ENCODE results near the gene POLR2E. TPM values are rescaled to one million over a fixed set of nuclear protein-coding genes. Genes with fewer than 3 reads are reported as not detected.

Gene POLR2E
- total RNA-seq, 2 experiments from 2014 or later, result 45.8 to 49.0 TPM

DNA sequence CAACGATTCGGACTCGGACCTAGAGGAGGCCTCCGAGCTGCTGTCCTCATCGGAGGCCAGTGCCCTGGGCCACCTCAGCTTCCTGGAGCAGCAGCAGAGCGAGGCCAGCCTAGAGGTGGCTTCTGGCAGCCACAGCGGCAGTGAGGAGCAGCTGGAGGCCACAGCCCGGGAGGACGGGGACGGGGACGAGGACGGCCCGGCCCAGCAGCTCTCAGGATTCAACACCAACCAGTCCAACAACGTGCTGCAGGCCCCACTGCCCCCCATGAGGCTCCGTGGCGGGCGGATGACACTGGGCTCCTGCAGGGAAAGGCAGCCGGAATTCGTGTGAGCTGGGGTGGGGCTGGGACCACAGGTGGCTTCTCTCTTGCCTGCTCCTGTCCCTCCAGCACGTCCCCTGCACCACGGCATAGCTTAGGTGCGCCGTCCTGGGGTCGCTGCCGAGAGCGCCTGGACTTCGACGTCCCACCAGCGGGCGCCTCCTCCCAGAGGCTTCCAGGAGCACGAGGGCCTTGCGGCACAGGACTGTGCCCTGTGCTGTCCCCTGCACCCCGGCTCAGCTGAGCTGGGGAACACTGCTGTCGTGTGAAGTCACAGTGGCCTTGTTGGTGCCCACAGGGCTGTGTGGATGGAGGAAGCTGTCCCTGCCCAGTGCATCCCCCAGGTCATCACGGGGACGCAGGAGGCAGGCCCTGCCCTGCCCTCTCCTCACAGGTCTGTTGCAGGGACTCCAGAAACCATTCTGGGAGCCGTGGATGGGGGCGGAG is 9.3 kb downstream of the POLR2E start:
- peaks cover 89% of the 10 kb centered on the region for H3K36me3 ChIP-seq (ENCODE audit: insufficient read depth, low read length)
- H3K27ac ChIP-seq (ENCODE audit: low read depth in 1 of 2, low read length in 2 of 2), result peak overlapping the region in 1 of 2 donors; percentile 46
- H3K4me1 Mint-ChIP-seq (ENCODE audit: low read depth), result peaks cover 40% of the 10 kb centered on the region

DNA sequence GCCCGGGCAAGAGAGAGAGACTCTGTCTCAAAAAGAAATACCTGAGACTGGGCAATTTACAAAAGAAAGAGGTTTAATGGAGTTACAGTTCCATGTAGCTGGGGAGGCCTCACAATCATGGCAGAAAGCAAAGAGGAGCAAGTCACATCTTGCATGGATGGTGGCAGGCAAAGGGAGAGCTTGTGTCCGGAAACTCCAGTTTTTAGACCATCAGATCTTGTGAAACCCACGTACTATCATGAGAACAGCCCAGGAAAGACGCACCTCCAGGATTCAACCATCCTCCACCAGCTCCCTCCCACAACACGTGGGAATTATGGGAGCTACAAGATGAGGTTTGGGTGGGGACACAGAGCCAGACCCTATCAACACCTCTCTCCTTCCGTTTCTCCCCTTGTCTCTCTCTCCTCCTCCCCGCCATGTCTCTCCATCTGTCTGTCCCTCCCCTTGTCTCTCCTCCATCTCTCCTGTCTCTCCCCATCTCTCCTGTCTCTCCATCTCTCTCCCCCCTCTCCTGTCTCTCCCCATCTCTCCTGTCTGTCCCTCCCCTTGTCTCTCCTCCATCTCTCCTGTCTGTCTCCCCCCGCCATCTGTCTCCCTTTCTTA is 10.0 kb downstream of the POLR2E start:
- Mint-ChIP-seq H3K27ac (peak overlapping the region; percentile 78), H3K4me3 (peak overlapping the region; percentile 50), H3K9me3 (no peaks in the 10 kb centered on the region), H3K4me1 (ENCODE audit: low read depth) (peaks cover 45% of the 10 kb centered on the region), H3K36me3 (ENCODE audit: low read depth) (peaks cover 78% of the 10 kb centered on the region), H3K27me3 (no peaks in the 10 kb centered on the region)
- ATAC-seq (ENCODE audit: poor library complexity) (no peak), DNase-seq (no peak)
- peaks cover 93% of the 10 kb centered on the region for H3K36me3 ChIP-seq (ENCODE audit: insufficient read depth, low read length)
- intact Hi-C loops (cut with DNase I, micrococcal nuclease), result no loop called here
- CTCF ChIA-PET, result interaction anchor here (0.5 to 6.5 kb wide), 4 partner anchors 9 to 315 kb away, joined by 4 to 42 read pairs (median 5); partner anchors contain the start of gene ARHGAP45
- TF ChIP-seq, protein P1, sequence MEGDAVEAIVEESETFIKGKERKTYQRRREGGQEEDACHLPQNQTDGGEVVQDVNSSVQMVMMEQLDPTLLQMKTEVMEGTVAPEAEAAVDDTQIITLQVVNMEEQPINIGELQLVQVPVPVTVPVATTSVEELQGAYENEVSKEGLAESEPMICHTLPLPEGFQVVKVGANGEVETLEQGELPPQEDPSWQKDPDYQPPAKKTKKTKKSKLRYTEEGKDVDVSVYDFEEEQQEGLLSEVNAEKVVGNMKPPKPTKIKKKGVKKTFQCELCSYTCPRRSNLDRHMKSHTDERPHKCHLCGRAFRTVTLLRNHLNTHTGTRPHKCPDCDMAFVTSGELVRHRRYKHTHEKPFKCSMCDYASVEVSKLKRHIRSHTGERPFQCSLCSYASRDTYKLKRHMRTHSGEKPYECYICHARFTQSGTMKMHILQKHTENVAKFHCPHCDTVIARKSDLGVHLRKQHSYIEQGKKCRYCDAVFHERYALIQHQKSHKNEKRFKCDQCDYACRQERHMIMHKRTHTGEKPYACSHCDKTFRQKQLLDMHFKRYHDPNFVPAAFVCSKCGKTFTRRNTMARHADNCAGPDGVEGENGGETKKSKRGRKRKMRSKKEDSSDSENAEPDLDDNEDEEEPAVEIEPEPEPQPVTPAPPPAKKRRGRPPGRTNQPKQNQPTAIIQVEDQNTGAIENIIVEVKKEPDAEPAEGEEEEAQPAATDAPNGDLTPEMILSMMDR (IDR thresholded peaks at IDR 0.05), result no peak
- H3K27ac ChIP-seq (ENCODE audit: low read depth in 1 of 2, low read length in 2 of 2), result peak overlapping the region in 1 of 2 donors; percentile 46
- no peaks in the 10 kb centered on the region for H3K27me3 ChIP-seq (ENCODE audit: control insufficient read depth in 1 of 2, insufficient read depth in 2 of 2, low read length in 2 of 2)
- H3K9me3 ChIP-seq (ENCODE audit: control insufficient read depth in 1 of 2, insufficient read depth in 1 of 2, low read length in 2 of 2), result no peaks in the 10 kb centered on the region
- peaks cover 94% of the 10 kb centered on the region for H3K4me1 ChIP-seq (ENCODE audit: insufficient read depth, low read length)
- POLR2A ChIA-PET, result interaction anchor here (0.6 to 19.1 kb wide), 12 partner anchors 9 to 221 kb away, joined by 3 to 1253 read pairs (median 10); partner anchors contain the start of genes ABCA7, ARHGAP45, CNN2 and GPX4
- H3K4me3 ChIP-seq (ENCODE audit: low read length), result no peak overlapping the region

More for the DNA sequence above, 9.3 kb downstream of the POLR2E start:
- H3K4me1 ChIP-seq (ENCODE audit: insufficient read depth, low read length), result peaks cover 92% of the 10 kb centered on the region
- Mint-ChIP-seq H3K9me3 (no peaks in the 10 kb centered on the region), H3K36me3 (ENCODE audit: low read depth) (peaks cover 75% of the 10 kb centered on the region), H3K27ac (peak overlapping the region; percentile 78), H3K27me3 (no peaks in the 10 kb centered on the region), H3K4me3 (peak overlapping the region; percentile 50)
- ChIA-PET CTCF (interaction anchor here (0.5 to 6.5 kb wide), 3 partner anchors 18 to 316 kb away, joined by 4 to 42 read pairs (median 6); partner anchors contain the start of gene ARHGAP45), POLR2A (interaction anchor here (0.8 to 19.1 kb wide), 14 partner anchors 9 to 222 kb away, joined by 3 to 1253 read pairs (median 12); partner anchors contain the start of genes ABCA7, ARHGAP45, CIRBP and CNN2)
- ATAC-seq (ENCODE audit: poor library complexity) (no peak), DNase-seq (peak in 1 of 14 experiments; percentile 41)
- H3K27me3 ChIP-seq (ENCODE audit: control insufficient read depth in 1 of 2, insufficient read depth in 2 of 2, low read length in 2 of 2), result no peaks in the 10 kb centered on the region
- no peaks in the 10 kb centered on the region for H3K9me3 ChIP-seq (ENCODE audit: control insufficient read depth in 1 of 2, insufficient read depth in 1 of 2, low read length in 2 of 2)
- TF ChIP-seq, protein P1 (IDR thresholded peaks at IDR 0.05), result no peak
- no peak overlapping the region for H3K4me3 ChIP-seq (ENCODE audit: low read length)
- intact Hi-C loops (cut with DNase I, micrococcal nuclease), result loop anchor here (2.0 kb wide), 1 partner anchor 17 kb away; no protein-coding TSS in a partner anchor

DNA sequence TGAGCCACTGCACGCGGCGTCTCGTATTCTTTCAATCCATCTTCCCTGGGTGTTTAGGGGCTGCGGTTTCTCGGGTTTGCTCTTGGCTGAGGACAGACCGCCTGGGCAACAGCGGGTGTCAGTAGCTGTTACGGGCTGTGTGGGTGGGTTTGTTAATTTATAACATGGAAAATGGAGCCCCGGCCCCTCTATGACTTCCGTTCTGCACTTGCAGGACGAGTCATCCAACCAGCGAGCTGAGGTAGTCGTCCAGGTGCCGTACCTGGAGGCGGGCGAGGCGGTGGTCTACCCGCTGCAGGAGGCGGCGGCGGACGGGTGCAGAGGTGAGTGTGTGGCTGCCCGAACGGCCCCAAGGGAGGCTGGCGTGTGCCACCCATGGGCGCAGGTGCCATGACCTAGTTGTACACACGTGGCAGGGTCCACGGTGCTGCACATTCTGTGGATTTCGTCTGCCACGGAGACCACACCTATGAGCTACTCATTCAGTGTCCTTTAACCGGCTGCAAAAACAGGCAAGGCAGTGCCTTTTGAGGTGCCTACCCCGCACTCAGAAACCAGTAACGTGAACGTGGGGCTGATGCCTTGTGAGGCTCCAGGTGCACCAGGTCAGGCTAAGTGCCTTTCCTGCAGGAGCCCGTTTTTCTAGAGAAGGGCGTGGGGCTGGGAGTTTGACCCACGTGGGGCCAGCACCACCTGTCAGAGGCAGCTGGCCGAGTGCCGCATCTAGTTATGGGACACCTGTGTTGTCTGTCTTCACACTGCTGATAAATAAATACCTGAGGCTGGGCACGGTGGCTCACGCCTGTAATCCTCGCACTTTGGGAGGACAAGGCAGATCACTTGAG is 10.9 kb downstream of the POLR2E start:
- Mint-ChIP-seq H3K4me1 (ENCODE audit: low read depth) (peaks cover 53% of the 10 kb centered on the region), H3K27ac (peak overlapping the region; percentile 78), H3K9me3 (no peaks in the 10 kb centered on the region), H3K4me3 (peak overlapping the region; percentile 50), H3K36me3 (ENCODE audit: low read depth) (peaks cover 80% of the 10 kb centered on the region), H3K27me3 (no peaks in the 10 kb centered on the region)
- no peak for ATAC-seq (ENCODE audit: poor library complexity)
- ChIA-PET POLR2A (interaction anchor here (1.3 to 19.1 kb wide), 8 partner anchors 10 to 63 kb away, joined by 4 to 1253 read pairs (median 82); partner anchors contain the start of genes ABCA7, ARHGAP45, CNN2 and GPX4), CTCF (interaction anchor here (1.2 to 6.5 kb wide), 2 partner anchors 9 to 19 kb away, joined by 4 to 42 read pairs; no protein-coding TSS in a partner anchor)
- DNase-seq, result peak in 2 of 14 experiments; percentile 7 to 11
- H3K36me3 ChIP-seq (ENCODE audit: insufficient read depth, low read length), result peaks cover 97% of the 10 kb centered on the region
- H3K9me3 ChIP-seq (ENCODE audit: control insufficient read depth in 1 of 2, insufficient read depth in 1 of 2, low read length in 2 of 2), result no peaks in the 10 kb centered on the region
- TF ChIP-seq, protein P1 (IDR thresholded peaks at IDR 0.05), result no peak
- peaks cover 96% of the 10 kb centered on the region for H3K4me1 ChIP-seq (ENCODE audit: insufficient read depth, low read length)
- no peak overlapping the region for H3K4me3 ChIP-seq (ENCODE audit: low read length)
- H3K27ac ChIP-seq (ENCODE audit: low read depth in 1 of 2, low read length in 2 of 2), result peak overlapping the region in 1 of 2 donors; percentile 1
- no peaks in the 10 kb centered on the region for H3K27me3 ChIP-seq (ENCODE audit: control insufficient read depth in 1 of 2, insufficient read depth in 2 of 2, low read length in 2 of 2)
- intact Hi-C loops (cut with DNase I, micrococcal nuclease), result no loop called here

All from CD4-positive, alpha-beta T cell (primary cell).